Activated CD8-positive, alpha-beta memory T cell treated with anti-CD3 and anti-CD28 coated beads, Interleukin-2, amount 50 U/mL, for 24 hours (primary cell): ENCODE measurements around the gene PASK.
"Not testable (repeated sequence)": the region's sequence is repeated elsewhere in the genome, so short reads cannot be mapped to it uniquely, and the experiment has no call there.

Experiments
- DNase-seq: peaks from one replicate; pipeline ENCODE4 v3.0.0-alpha.2; 2020; ENCODE audit errors: extremely low read depth

The PASK gene

GRCh38 chr2:241148891-241149674 is at the start of gene PASK:
Gene PASK (minus strand): TSS chr2:241149472. CDS start chr2:241143032, 6,440 bp downstream.
- DNase-seq, result peak; percentile 89

GRCh38 chr2:241198381-241199279 is 49.4 kb upstream of the PASK start:
- DNase-seq, result no peak

GRCh38 chr2:241197947-241198346 is 48.7 kb upstream of the PASK start:
- DNase-seq, result no peak

GRCh38 chr2:241197246-241197645 is 48.0 kb upstream of the PASK start:
- not testable (repeated sequence) for DNase-seq

- DNase-seq, result no peak
Observed at GRCh38 chr2:241195506-241196130, 46.3 kb upstream of the PASK start.

- DNase-seq, result no peak
Observed at GRCh38 chr2:241194811-241195210, 45.5 kb upstream of the PASK start.

GRCh38 chr2:241193271-241193670 is 44.0 kb upstream of the PASK start:
- DNase-seq, result no peak

- no peak for DNase-seq
Observed at GRCh38 chr2:241191081-241191480, 41.8 kb upstream of the PASK start.

GRCh38 chr2:241190291-241190981 is 41.2 kb upstream of the PASK start:
- DNase-seq, result no peak

GRCh38 chr2:241189856-241190201 is 40.6 kb upstream of the PASK start:
- no peak for DNase-seq

- no peak for DNase-seq
Observed at GRCh38 chr2:241189093-241189855, 40.0 kb upstream of the PASK start.

GRCh38 chr2:241188361-241189092 is 39.3 kb upstream of the PASK start, which contains the start of gene ANO7:
Gene ANO7 (plus strand): TSS chr2:241188677. CDS start chr2:241190064, 1,387 bp downstream.
- DNase-seq, result no peak

- no peak for DNase-seq
Observed at GRCh38 chr2:241187918-241188234, 38.6 kb upstream of the PASK start.

- no peak for DNase-seq
Observed at GRCh38 chr2:241187101-241187917, 38.0 kb upstream of the PASK start.

- no peak for DNase-seq
Observed at GRCh38 chr2:241185961-241186360, 36.7 kb upstream of the PASK start.

- no peak for DNase-seq
Observed at GRCh38 chr2:241184901-241185300, 35.6 kb upstream of the PASK start.

GRCh38 chr2:241183221-241183620 is 33.9 kb upstream of the PASK start:
- DNase-seq, result no peak

GRCh38 chr2:241182531-241183133 is 33.4 kb upstream of the PASK start:
- DNase-seq, result no peak

- no peak for DNase-seq
Observed at GRCh38 chr2:241182126-241182525, 32.9 kb upstream of the PASK start.
